ENCODE measurements around the gene SLC25A23. TPM values are rescaled to one million over a fixed set of nuclear protein-coding genes. Genes with fewer than 3 reads are reported as not detected.
"Not testable (repeated sequence)": the region's sequence is repeated elsewhere in the genome, so short reads cannot be mapped to it uniquely, and the experiment has no call there.

The SLC25A23 gene
- total and polyA plus RNA-seq, 7 experiments from 2014 or later: 9.0 to 35.0 (median 22.0) TPM

DNA sequence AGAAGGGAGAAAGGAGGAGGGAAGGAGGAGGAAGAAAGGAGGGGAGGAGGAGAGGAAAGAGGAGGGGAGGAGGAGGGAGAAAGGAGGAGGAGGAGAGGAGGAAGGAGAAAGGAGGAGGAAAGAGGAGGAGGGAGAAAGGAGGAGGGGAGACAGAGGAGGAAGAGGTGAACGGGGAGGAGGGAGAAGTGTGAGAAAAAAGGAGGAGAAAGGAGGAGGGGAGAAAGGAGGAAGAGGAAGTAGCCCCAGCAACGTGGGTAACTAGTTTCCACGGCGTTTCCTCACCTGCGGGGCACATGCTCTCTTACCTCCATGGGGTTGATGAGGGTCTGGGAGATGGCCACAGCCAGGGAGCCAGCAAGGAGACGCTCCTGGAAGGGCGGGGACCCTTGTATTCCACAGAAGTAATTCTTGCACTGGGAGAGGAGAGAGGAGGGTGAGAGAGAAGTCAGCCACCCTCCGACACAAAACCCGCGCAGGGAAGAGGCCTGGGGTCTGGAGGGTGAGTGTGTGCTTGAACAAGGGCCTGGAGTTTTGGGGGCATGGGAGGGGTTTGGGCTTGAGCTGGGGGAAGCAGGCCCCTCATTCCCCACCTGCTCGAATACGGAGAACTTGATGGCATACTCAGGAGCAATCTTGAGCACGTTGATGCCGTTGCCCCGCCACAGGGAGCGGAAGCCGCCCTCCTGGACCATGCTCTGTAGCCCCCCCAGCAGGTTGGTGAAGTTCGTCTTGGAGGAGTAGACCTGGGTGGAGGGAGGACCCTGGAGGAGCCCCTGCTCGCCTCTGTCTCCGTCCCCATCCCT is 30.0 kb downstream of the SLC25A23 start:
- ChIA-PET POLR2A (interaction anchor here (0.5 kb wide), 1 partner anchor 91 kb away, joined by 4 read pairs; no protein-coding TSS in a partner anchor), CTCF (no interaction called here)
- Histone ChIP-seq H3K36me3 (ENCODE audit: control insufficient read depth in 2 of 3, insufficient read depth in 3 of 3, low read length in 3 of 3) (no peaks in the 10 kb centered on the region), H3K4me1 (ENCODE audit: control insufficient read depth in 2 of 2, insufficient read depth in 2 of 2, low read length in 2 of 2) (peaks cover 7 to 20% of the 10 kb centered on the region in 2 donors), H3K27ac (ENCODE audit: low read depth, low read length) (no peak overlapping the region), H3K9me3 (ENCODE audit: control insufficient read depth in 2 of 3, low read length in 3 of 3) (no peaks in the 10 kb centered on the region), H3K4me3 (ENCODE audit: low read length) (no peak overlapping the region), H3K27me3 (ENCODE audit: control insufficient read depth in 2 of 2, insufficient read depth in 2 of 2, low read length in 2 of 2) (no peaks in the 10 kb centered on the region)
- Mint-ChIP-seq H3K36me3 (peaks cover 0 to 2% (median 0%) of the 10 kb centered on the region in 5 donors), H3K27me3 (no peaks in the 10 kb centered on the region), H3K4me1 (peaks cover 4 to 23% (median 13%) of the 10 kb centered on the region in 7 donors), H3K9me3 (peaks cover 0 to 2% (median 0%) of the 10 kb centered on the region in 11 donors), H3K27ac (peak overlapping the region in 2 of 9 donors; percentile 20), H3K4me3 (peak overlapping the region in 3 of 10 donors; percentile 14 to 57 (median 35))
- intact Hi-C loops (cut with micrococcal nuclease): loop anchor here in 1 of 2 donors (10.0 kb wide), 1 partner anchor 55 kb away; the partner anchor contains the start of gene DENND1C
- ATAC-seq: no peak
- DNase-seq: no peak

- H3K27ac ChIP-seq (ENCODE audit: low read depth, low read length); H3K27ac Mint-ChIP-seq; H3K27me3 ChIP-seq (ENCODE audit: control insufficient read depth in 2 of 2, insufficient read depth in 2 of 2, low read length in 2 of 2); H3K4me3 Mint-ChIP-seq; ATAC-seq; H3K9me3 ChIP-seq (ENCODE audit: control insufficient read depth in 2 of 3, low read length in 3 of 3); H3K36me3 Mint-ChIP-seq; H3K4me3 ChIP-seq (ENCODE audit: low read length); DNase-seq; H3K27me3 Mint-ChIP-seq; H3K9me3 Mint-ChIP-seq; H3K36me3 ChIP-seq (ENCODE audit: control insufficient read depth in 2 of 3, insufficient read depth in 3 of 3, low read length in 3 of 3); POLR2A ChIA-PET: not testable (repeated sequence)
- H3K4me1 Mint-ChIP-seq: peaks cover 4 to 25% (median 13%) of the 10 kb centered on the region in 7 donors
- intact Hi-C loops (cut with micrococcal nuclease): loop anchor here in 1 of 2 donors (10.0 kb wide), 1 partner anchor 56 kb away; the partner anchor contains the start of gene DENND1C
- CTCF ChIA-PET: interaction anchor here (0.5 kb wide), 1 partner anchor 110 kb away, joined by 3 read pairs; no protein-coding TSS in a partner anchor
- H3K4me1 ChIP-seq (ENCODE audit: control insufficient read depth in 2 of 2, insufficient read depth in 2 of 2, low read length in 2 of 2): peaks cover 7 to 20% of the 10 kb centered on the region in 2 donors
Measured at GRCh38 chr19:6428692-6429418, 30.7 kb downstream of the SLC25A23 start.

GRCh38 chr19:6427131-6427530 is 32.5 kb downstream of the SLC25A23 start:
- Histone ChIP-seq H3K27ac (ENCODE audit: low read depth, low read length) (no peak overlapping the region), H3K36me3 (ENCODE audit: control insufficient read depth in 2 of 3, insufficient read depth in 3 of 3, low read length in 3 of 3) (peaks cover 0 to 4% (median 0%) of the 10 kb centered on the region in 3 experiments), H3K27me3 (ENCODE audit: control insufficient read depth in 2 of 2, insufficient read depth in 2 of 2, low read length in 2 of 2) (no peaks in the 10 kb centered on the region), H3K4me1 (ENCODE audit: control insufficient read depth in 2 of 2, insufficient read depth in 2 of 2, low read length in 2 of 2) (peaks cover 15 to 32% of the 10 kb centered on the region in 2 donors), H3K4me3 (ENCODE audit: low read length) (no peak overlapping the region), H3K9me3 (ENCODE audit: control insufficient read depth in 2 of 3, low read length in 3 of 3) (no peaks in the 10 kb centered on the region)
- no peaks in the 10 kb centered on the region for H3K27me3 Mint-ChIP-seq
- H3K27ac Mint-ChIP-seq: no peak overlapping the region
- intact Hi-C loops (cut with micrococcal nuclease): loop anchor here in 1 of 2 donors (10.0 kb wide), 1 partner anchor 58 kb away; the partner anchor contains the start of gene DENND1C
- no peak overlapping the region for H3K4me3 Mint-ChIP-seq
- peaks cover 0 to 5% (median 0%) of the 10 kb centered on the region in 5 donors for H3K36me3 Mint-ChIP-seq
- ATAC-seq (no peak), DNase-seq (no peak)
- CTCF ChIA-PET: interaction anchor here (0.6 kb wide), 2 partner anchors 23 to 82 kb away, joined by 3 to 4 read pairs; no protein-coding TSS in a partner anchor
- H3K9me3 Mint-ChIP-seq: peaks cover 0 to 2% (median 0%) of the 10 kb centered on the region in 11 donors
- peaks cover 19 to 42% (median 31%) of the 10 kb centered on the region in 7 donors for H3K4me1 Mint-ChIP-seq
- POLR2A ChIA-PET: interaction anchor here (1.2 to 4.0 kb wide), 2 partner anchors 55 kb away, joined by 4 to 22 read pairs; partner anchors contain the start of gene ALKBH7

GRCh38 chr19:6425732-6426620 is 33.6 kb downstream of the SLC25A23 start:
- H3K4me1 ChIP-seq (ENCODE audit: control insufficient read depth in 2 of 2, insufficient read depth in 2 of 2, low read length in 2 of 2): peaks cover 15 to 32% of the 10 kb centered on the region in 2 donors
- Mint-ChIP-seq H3K4me3 (peak overlapping the region; percentile 69 to 87 (median 78)), H3K9me3 (no peaks in the 10 kb centered on the region), H3K4me1 (peaks cover 18 to 51% (median 38%) of the 10 kb centered on the region in 7 donors), H3K27me3 (no peaks in the 10 kb centered on the region), H3K36me3 (peaks cover 0 to 10% (median under 1%) of the 10 kb centered on the region in 5 donors), H3K27ac (peak overlapping the region; percentile 78 to 97 (median 94))
- peak overlapping the region; percentile 39 for H3K4me3 ChIP-seq (ENCODE audit: low read length)
- H3K9me3 ChIP-seq (ENCODE audit: control insufficient read depth in 2 of 3, low read length in 3 of 3): no peaks in the 10 kb centered on the region
- ATAC-seq (no peak), DNase-seq (no peak)
- intact Hi-C loops (cut with micrococcal nuclease): loop anchor here (1.0 to 10.0 kb wide), 16 partner anchors 33 to 772 kb away; partner anchors contain the start of genes CLPP (in 2 of the 2), DENND1C (in 2 of the 2), GPR108 (in 2 of the 2) and GTF2F1 (in 2 of the 2)
- H3K27me3 ChIP-seq (ENCODE audit: control insufficient read depth in 2 of 2, insufficient read depth in 2 of 2, low read length in 2 of 2): no peaks in the 10 kb centered on the region
- CTCF ChIA-PET: no interaction called here
- peaks cover 0 to 15% (median 0%) of the 10 kb centered on the region in 3 experiments for H3K36me3 ChIP-seq (ENCODE audit: control insufficient read depth in 2 of 3, insufficient read depth in 3 of 3, low read length in 3 of 3)
- POLR2A ChIA-PET: interaction anchor here (0.6 to 4.0 kb wide), 9 partner anchors 13 to 673 kb away, joined by 3 to 22 read pairs (median 3); partner anchors contain the start of genes ALKBH7 and DENND1C
- peak overlapping the region; percentile 77 for H3K27ac ChIP-seq (ENCODE audit: low read depth, low read length)

GRCh38 chr19:6424939-6425731 is 34.5 kb downstream of the SLC25A23 start:
- H3K4me1 ChIP-seq (ENCODE audit: control insufficient read depth in 2 of 2, insufficient read depth in 2 of 2, low read length in 2 of 2): peaks cover 15 to 32% of the 10 kb centered on the region in 2 donors

More at GRCh38 chr19:6424939-6425731, 34.5 kb downstream of the SLC25A23 start:
- Histone ChIP-seq H3K27ac (ENCODE audit: low read depth, low read length) (peak overlapping the region; percentile 77), H3K9me3 (ENCODE audit: control insufficient read depth in 2 of 3, low read length in 3 of 3) (no peaks in the 10 kb centered on the region), H3K27me3 (ENCODE audit: control insufficient read depth in 2 of 2, insufficient read depth in 2 of 2, low read length in 2 of 2) (no peaks in the 10 kb centered on the region), H3K36me3 (ENCODE audit: control insufficient read depth in 2 of 3, insufficient read depth in 3 of 3, low read length in 3 of 3) (peaks cover 0 to 24% (median 3%) of the 10 kb centered on the region in 3 experiments), H3K4me3 (ENCODE audit: low read length) (peak overlapping the region; percentile 39)
- CTCF ChIA-PET: interaction anchor here (0.5 to 1.0 kb wide), 5 partner anchors 48 to 639 kb away, joined by 3 to 4 read pairs (median 3); no protein-coding TSS in a partner anchor
- POLR2A ChIA-PET: interaction anchor here (0.6 to 4.0 kb wide), 14 partner anchors 15 to 1445 kb away, joined by 3 to 22 read pairs (median 3); partner anchors contain the start of genes ALKBH7, CLPP, DENND1C and PET100
- intact Hi-C loops (cut with micrococcal nuclease): loop anchor here (1.0 to 10.0 kb wide), 16 partner anchors 32 to 773 kb away; partner anchors contain the start of genes CLPP (in 2 of the 2), DENND1C (in 2 of the 2), GPR108 (in 2 of the 2) and GTF2F1 (in 2 of the 2)
- peaks cover 18 to 48% (median 41%) of the 10 kb centered on the region in 7 donors for H3K4me1 Mint-ChIP-seq
- no peaks in the 10 kb centered on the region for H3K9me3 Mint-ChIP-seq
- H3K27me3 Mint-ChIP-seq: no peaks in the 10 kb centered on the region
- peak overlapping the region; percentile 78 to 97 (median 94) for H3K27ac Mint-ChIP-seq
- peak; percentile 89 for ATAC-seq
- peaks cover 0 to 16% (median 3%) of the 10 kb centered on the region in 5 donors for H3K36me3 Mint-ChIP-seq
- H3K4me3 Mint-ChIP-seq: peak overlapping the region; percentile 69 to 87 (median 78)
- peak; percentile 66 to 100 (median 99) for DNase-seq

All from naive thymus-derived CD4-positive, alpha-beta T cell (primary cell).